Activated naive CD8-positive, alpha-beta T cell (primary cell): ENCODE results near the gene DNM3.

Experiments
- H3K27ac Mint-ChIP-seq: one replicate; pipeline ENCODE4 v1.8.0; 2021; ENCODE audit warnings: mixed read lengths
- H3K27me3 Mint-ChIP-seq: one replicate; pipeline ENCODE4 v1.8.0; 2021; ENCODE audit warnings: mixed read lengths
- H3K36me3 Mint-ChIP-seq: one replicate; pipeline ENCODE4 v1.8.0; 2021; ENCODE audit warnings: mixed read lengths
- H3K4me1 Mint-ChIP-seq: one replicate; pipeline ENCODE4 v1.8.0; 2021; ENCODE audit warnings: low read depth, mixed read lengths
- H3K4me3 Mint-ChIP-seq: one replicate; pipeline ENCODE4 v1.8.0; 2021; ENCODE audit warnings: mild to moderate bottlenecking, mixed read lengths
- H3K9me3 Mint-ChIP-seq: one replicate; pipeline ENCODE4 v1.8.0; 2021; ENCODE audit warnings: low read depth, mixed read lengths

Gene DNM3

DNA sequence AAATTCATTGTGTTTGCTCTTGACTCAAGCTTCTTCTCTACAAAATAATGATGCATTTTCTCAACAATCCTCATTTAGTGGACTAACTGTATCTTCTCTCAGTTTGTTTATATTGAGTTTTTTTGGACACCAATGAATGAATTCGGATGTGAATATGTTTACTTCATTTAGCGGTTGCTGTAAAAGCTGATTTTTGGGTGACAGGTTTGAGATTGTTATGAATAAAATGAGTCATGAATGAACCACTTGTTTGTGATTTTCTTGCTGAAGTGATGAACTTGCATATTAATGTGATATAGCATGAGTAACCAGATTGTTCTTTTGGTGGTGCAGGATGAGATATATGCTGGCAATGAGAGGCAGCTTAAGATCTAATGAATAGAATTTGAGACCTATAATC, 3.1 kb downstream of the DNM3 start:
- no peaks in the 10 kb centered on the region for H3K36me3 Mint-ChIP-seq
- peaks cover 16% of the 10 kb centered on the region for H3K4me1 Mint-ChIP-seq
- H3K9me3 Mint-ChIP-seq: no peaks in the 10 kb centered on the region
- H3K27me3 Mint-ChIP-seq: peaks cover 11% of the 10 kb centered on the region
- no peak overlapping the region for H3K27ac Mint-ChIP-seq
- no peak overlapping the region for H3K4me3 Mint-ChIP-seq

DNA sequence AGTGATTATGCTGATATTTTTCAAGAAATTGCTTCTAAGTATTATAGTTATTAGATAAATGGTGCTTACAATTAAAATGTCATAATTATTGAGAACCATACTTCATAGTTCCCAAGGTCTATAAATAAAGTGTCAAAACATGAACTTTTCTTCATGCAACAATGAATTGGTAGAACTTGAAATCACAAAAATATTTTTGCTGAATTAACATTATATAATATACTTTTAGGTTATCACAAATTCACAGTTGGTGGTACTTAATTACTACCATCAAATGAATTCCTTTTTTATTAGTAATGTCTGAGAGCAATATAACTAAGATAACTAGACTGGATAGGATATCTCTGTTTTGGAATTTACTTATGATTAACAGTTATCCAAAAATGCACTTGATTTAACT, 4.7 kb downstream of the DNM3 start:
- peaks cover 11% of the 10 kb centered on the region for H3K4me1 Mint-ChIP-seq
- H3K27ac Mint-ChIP-seq: no peak overlapping the region
- no peak overlapping the region for H3K4me3 Mint-ChIP-seq
- H3K9me3 Mint-ChIP-seq: no peaks in the 10 kb centered on the region
- peaks cover 15% of the 10 kb centered on the region for H3K27me3 Mint-ChIP-seq
- no peaks in the 10 kb centered on the region for H3K36me3 Mint-ChIP-seq

DNA sequence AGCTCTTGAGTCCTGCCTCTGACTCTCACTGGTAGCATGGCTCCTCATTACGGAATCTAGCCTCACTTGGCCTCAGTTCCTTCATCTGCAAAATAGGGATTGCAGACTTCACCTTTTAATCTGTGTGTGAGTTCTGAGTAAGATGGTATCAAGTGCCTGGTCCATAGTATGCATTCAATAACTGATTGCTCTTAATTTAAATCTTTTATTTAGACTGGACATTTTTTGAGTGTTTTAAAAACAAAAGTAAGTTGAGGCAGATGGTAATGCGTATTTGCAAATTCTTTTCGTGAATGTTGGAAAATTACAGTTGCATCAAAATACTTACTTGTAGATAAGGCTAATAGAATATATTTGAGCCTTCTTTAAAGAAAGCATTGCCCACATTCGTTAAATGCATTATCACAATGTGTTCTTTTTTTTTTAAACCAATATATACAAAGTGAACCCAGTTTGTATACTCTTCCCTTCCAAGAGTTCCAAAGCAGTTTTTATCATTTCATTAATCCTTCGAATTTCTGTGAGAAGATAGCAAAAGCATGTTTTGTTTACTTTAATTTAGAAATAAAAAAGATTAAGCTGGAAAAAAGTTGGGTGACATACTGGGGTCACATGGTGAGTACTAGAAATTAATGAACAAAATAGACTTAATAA, 8.1 kb downstream of the DNM3 start:
- Mint-ChIP-seq H3K9me3 (no peaks in the 10 kb centered on the region), H3K36me3 (peaks cover 4% of the 10 kb centered on the region), H3K4me1 (no peaks in the 10 kb centered on the region), H3K4me3 (no peak overlapping the region), H3K27ac (no peak overlapping the region), H3K27me3 (peaks cover 6% of the 10 kb centered on the region)

DNA sequence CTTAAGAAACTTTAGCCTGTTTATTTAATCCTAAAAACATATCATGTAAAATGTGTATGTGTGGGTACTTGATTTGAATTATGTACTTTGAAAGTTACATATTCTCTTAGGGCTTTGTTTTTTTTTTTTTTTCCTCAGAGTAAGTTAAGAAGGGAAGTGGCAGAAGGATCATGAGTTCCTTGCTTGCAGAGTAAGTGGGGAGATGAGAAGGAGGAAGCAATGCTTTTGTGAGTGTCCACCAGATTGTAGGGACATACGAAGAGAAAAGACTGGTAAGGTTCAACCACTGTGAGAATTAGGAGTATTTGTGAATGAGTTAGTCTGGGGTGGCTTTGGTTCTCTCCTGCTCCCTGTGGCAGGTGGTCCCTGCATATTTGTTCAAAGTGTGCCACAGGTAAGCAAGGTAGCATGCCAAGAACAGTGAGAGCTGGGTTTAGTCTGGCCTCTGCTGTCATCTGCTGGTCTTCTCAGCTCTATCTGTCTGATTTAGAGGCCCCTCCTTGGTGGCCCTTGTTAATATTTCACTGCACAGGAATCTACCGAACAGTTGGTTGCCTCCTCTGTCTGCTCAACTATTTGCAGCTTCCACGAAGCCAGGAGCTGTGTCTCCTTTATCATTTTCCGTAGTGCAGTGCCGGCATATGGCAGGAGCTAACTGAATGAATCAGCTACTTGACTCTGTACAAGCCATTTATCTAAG, 9.5 kb downstream of the DNM3 start:
- Mint-ChIP-seq H3K36me3 (peaks cover 11% of the 10 kb centered on the region), H3K9me3 (no peaks in the 10 kb centered on the region), H3K27ac (no peak overlapping the region), H3K4me3 (no peak overlapping the region), H3K27me3 (peaks cover 8% of the 10 kb centered on the region), H3K4me1 (no peaks in the 10 kb centered on the region)

DNA sequence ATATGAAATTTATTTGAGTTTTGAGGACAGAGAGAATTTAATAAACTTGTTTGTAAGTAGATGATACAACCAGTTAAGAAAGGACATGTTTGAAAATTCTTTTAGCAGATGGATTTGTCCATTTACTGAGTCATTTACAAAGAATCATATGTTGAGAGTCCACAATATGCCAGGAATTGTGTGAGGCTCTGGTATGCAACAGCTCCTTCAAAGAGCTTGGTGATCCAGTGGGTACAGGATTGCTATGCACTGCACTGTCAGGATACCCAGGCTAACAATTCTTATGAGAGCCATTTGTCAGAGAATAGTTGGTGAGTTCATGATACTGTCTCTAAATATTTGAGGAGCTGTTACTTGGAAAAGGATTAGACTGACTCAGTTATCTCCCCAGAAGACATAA, 11.0 kb downstream of the DNM3 start:
- H3K4me1 Mint-ChIP-seq: no peaks in the 10 kb centered on the region
- peaks cover 8% of the 10 kb centered on the region for H3K27me3 Mint-ChIP-seq
- H3K4me3 Mint-ChIP-seq: no peak overlapping the region
- no peak overlapping the region for H3K27ac Mint-ChIP-seq
- H3K9me3 Mint-ChIP-seq: no peaks in the 10 kb centered on the region
- peaks cover 19% of the 10 kb centered on the region for H3K36me3 Mint-ChIP-seq

DNA sequence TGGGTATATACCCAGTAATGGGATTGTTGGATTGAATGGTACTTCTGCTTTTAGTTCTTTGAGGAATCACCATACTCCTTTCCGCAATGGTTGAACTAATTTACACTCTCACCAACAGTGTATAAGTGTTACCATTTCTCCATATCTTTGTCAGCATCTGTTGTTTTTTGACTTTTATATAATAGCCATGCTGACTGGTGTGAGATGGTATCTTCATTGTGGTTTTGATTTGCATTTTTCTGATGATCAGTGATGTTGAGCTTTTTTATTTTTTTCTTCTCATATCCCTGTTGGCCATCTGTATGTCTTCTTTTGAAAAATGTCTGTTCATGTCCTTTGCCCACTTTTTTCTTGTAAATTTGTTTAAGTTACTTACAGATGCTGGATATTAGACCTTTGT, 14.1 kb downstream of the DNM3 start:
- Mint-ChIP-seq H3K27me3 (peaks cover 6% of the 10 kb centered on the region), H3K36me3 (peaks cover 37% of the 10 kb centered on the region), H3K27ac (no peak overlapping the region), H3K4me3 (no peak overlapping the region), H3K9me3 (no peaks in the 10 kb centered on the region), H3K4me1 (no peaks in the 10 kb centered on the region)

DNA sequence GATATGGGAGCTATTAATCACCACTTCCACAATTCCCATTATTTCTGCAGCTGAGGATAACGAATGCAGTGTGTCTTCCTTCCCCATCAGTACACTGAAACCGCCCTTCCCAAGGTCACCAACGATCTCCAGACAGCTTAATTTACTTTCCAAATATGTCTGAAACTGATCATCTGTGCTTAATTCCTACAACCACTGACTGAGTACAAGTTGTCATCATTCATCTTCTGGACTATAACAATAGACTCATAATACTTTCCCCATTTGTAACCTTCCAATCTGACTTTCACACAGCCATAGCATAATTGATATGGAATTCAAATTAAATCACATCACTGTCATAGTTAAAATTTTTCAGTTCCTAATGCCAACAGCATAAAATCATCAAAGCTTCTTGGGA, 17.4 kb downstream of the DNM3 start:
- Mint-ChIP-seq H3K36me3 (peaks cover 40% of the 10 kb centered on the region), H3K9me3 (no peaks in the 10 kb centered on the region), H3K27me3 (peaks cover 5% of the 10 kb centered on the region), H3K4me1 (no peaks in the 10 kb centered on the region), H3K4me3 (no peak overlapping the region), H3K27ac (no peak overlapping the region)

DNA sequence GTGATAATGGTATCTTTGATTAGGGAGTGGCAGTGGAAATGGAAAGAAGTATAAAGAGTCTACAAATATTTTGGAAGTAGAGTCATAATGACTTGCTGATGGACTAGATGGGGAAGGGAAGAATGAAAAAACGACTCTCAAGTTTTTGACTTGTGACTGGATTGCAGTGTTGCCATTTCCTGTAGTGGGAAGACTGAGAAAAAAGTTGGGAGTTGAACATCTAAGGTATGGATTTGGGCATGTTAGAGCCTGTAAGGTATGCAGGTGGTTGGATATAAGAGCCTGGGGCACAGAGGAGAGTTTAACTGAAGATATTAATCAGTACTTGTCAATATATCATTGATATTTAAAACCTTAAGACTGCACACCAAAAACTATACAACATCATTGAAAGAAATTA, 19.4 kb downstream of the DNM3 start:
- H3K9me3 Mint-ChIP-seq: no peaks in the 10 kb centered on the region

DNA sequence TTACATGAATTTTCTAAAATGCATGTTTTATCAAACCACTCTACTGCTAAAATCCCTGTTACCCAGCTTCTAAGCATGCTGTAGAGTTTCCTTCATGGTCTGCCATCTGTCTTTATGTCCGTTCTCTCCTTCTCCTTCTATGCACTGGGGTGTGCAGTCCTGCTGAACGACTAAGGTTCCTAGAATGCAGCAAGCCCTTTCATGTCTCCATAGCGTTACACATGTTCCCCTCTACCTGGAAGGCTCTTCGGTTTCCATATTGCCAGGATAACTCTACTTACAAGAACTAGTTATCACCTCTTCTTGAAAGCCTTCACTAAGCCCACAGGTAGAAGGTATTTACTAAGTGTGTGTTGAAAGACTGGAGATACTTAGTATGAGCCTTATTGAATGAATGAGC, 22.2 kb downstream of the DNM3 start:
- H3K36me3 Mint-ChIP-seq: peaks cover 15% of the 10 kb centered on the region
- H3K9me3 Mint-ChIP-seq: no peaks in the 10 kb centered on the region
- H3K27me3 Mint-ChIP-seq: peaks cover 1% of the 10 kb centered on the region
- no peak overlapping the region for H3K27ac Mint-ChIP-seq
- no peak overlapping the region for H3K4me3 Mint-ChIP-seq
- H3K4me1 Mint-ChIP-seq: no peaks in the 10 kb centered on the region

More for the DNA sequence above, 19.4 kb downstream of the DNM3 start:
- Mint-ChIP-seq H3K4me3 (no peak overlapping the region), H3K27me3 (peaks cover 1% of the 10 kb centered on the region), H3K4me1 (no peaks in the 10 kb centered on the region), H3K27ac (no peak overlapping the region), H3K36me3 (peaks cover 32% of the 10 kb centered on the region)

DNA sequence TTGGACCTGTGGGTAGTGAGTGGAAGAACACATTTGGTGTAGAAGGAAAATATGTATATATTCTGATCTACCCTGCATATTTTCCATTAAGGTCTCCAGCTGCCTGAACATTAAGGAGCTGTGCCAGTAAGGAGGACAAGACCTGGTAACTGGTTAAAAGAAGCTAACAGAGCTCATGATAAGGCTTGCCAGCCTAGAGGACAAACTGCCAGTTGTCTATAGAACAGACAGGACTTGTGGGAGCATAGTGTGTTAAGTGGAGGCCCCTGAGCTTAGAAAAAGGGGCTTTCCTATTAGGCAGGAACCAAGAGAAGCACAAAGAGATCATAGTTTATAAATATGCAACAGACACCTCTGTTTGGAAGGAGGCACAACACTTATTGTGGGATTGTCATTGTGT, 23.0 kb downstream of the DNM3 start:
- Mint-ChIP-seq H3K4me1 (no peaks in the 10 kb centered on the region), H3K27ac (no peak overlapping the region), H3K9me3 (no peaks in the 10 kb centered on the region), H3K27me3 (peaks cover 1% of the 10 kb centered on the region), H3K36me3 (peaks cover 8% of the 10 kb centered on the region), H3K4me3 (no peak overlapping the region)

DNA sequence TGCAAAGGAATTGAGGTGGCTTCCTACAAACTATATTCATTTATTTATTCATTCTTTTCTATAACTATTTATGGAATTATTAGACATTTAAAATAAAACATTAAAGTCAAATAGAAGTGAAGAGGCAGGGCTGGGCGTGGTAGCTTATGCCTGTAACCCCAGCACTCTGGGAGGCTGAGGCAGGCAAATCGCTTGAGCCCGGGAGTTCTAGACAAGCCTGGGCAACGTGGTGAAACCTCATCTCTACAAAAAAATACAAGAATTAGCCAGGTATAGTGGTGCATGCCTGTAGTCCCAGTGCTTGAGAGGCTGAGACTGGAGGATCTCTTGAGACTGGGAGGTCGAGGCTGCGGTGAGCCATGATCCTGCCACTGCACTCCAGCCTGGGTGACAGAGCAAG, 23.8 kb downstream of the DNM3 start:
- H3K27ac Mint-ChIP-seq: no peak overlapping the region
- no peak overlapping the region for H3K4me3 Mint-ChIP-seq
- H3K4me1 Mint-ChIP-seq: no peaks in the 10 kb centered on the region
- H3K9me3 Mint-ChIP-seq: no peaks in the 10 kb centered on the region
- peaks cover 6% of the 10 kb centered on the region for H3K36me3 Mint-ChIP-seq
- peaks cover 1% of the 10 kb centered on the region for H3K27me3 Mint-ChIP-seq

DNA sequence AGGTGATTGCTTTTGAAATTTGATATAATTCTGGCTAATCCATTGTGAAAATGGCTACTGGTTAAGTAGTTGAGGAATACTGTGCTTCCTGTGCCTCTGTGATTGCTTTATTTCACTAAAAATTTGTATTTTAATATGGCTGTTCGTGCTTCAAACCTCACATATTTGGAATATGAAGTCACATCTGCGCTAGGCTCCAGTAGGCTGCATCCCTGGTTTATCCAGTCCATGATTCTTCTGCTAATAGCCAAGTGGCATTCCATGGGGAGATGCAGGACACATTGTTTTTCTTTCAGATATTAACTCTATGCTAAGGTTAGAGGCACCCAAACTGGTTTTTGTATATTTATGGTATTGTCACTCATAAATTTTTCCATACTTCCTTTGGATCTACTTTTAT, 25.9 kb downstream of the DNM3 start:
- Mint-ChIP-seq H3K36me3 (no peaks in the 10 kb centered on the region), H3K4me1 (no peaks in the 10 kb centered on the region), H3K4me3 (no peak overlapping the region), H3K27ac (no peak overlapping the region), H3K9me3 (no peaks in the 10 kb centered on the region), H3K27me3 (no peaks in the 10 kb centered on the region)

DNA sequence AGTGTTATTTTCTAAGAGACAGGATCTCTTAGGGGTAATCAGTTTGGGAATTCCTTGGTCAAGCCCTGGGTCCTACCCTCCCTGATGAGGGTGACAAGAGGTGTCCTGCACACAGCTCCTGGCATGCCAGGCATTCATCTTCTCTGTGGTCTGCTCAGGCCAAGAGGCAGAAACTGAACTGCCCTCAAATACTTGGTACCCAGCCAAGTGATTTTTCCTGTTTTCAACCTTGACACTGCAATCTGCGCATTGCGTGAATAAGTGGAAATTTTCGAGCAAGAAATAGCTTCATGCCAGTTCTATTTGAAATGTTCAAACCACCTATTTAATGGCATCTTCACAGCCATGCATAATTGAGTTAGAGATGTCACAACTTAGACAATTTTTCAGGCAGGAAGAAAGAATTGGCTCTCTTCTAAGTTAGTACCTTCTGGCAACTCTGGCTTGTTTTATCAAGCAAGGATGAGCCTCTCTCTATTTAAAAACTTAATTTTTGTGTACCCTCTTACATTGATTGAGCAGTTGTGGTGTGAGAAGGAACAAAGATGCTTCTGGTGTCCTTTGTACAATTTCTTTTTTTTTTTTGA, 27.0 kb downstream of the DNM3 start:
- no peaks in the 10 kb centered on the region for H3K9me3 Mint-ChIP-seq
- H3K27ac Mint-ChIP-seq: no peak overlapping the region
- no peaks in the 10 kb centered on the region for H3K36me3 Mint-ChIP-seq
- no peaks in the 10 kb centered on the region for H3K27me3 Mint-ChIP-seq
- H3K4me1 Mint-ChIP-seq: no peaks in the 10 kb centered on the region
- H3K4me3 Mint-ChIP-seq: no peak overlapping the region

DNA sequence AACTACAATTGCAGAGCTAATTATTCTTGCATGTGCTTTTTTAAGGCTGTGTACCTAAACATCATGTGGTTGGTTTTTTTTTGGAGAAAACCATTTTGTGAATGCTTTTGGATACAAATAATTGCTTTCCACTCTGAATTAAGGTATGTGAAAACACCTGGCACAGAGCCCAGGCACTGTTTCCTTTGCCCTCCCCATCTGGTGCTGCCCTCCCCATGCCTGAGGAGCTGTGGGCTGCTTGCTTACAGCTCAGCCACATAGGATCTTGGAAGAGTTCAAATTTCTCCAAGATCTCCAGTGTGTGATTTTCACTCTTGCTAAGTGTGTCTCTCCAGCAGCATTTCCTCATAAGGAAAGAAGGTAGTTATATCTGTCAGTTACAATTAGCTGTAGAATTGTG, 27.8 kb downstream of the DNM3 start:
- Mint-ChIP-seq H3K9me3 (no peaks in the 10 kb centered on the region), H3K27me3 (no peaks in the 10 kb centered on the region), H3K4me3 (no peak overlapping the region), H3K27ac (no peak overlapping the region), H3K4me1 (no peaks in the 10 kb centered on the region), H3K36me3 (no peaks in the 10 kb centered on the region)

DNA sequence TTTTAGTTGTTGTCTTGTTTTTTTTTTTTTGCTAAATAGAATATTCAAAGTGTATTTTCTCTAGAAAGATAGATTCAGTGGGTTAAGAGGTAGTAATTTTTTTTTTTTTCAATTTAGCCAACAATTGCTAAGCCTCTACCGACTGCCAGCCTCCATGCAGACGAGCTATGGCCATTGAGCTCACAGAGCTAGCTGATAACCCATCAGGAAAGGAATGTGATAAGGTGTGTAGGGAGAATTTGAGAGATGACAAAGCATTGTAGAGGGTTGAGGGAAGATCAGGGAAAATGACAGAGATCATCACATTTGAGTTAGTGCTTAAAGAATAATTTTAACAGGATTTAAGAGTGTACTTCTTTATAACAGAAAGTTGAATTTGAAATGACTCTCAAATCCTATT, 30.6 kb downstream of the DNM3 start:
- Mint-ChIP-seq H3K36me3 (peaks cover 3% of the 10 kb centered on the region), H3K27ac (no peak overlapping the region), H3K4me3 (no peak overlapping the region), H3K4me1 (no peaks in the 10 kb centered on the region), H3K27me3 (no peaks in the 10 kb centered on the region), H3K9me3 (no peaks in the 10 kb centered on the region)

DNA sequence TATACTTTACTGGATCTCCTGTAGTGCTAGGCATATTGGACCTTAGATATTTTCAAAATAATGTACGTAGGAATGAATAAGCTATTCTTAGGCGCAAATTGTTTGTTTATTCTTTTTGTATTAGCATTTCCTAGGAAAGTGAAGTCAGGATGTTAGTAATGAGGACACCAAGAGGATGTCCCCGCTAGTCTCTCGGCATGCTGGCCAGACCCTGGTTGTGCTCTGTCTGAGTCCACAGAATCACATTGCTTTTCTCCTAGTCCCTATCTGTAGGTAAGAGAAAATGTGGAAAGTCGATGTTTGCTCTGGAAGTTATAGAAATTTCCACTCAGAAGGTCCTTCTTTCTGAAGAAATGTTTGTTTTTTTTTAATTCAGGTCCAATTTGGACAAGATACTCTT, 31.1 kb downstream of the DNM3 start:
- Mint-ChIP-seq H3K4me3 (no peak overlapping the region), H3K4me1 (no peaks in the 10 kb centered on the region), H3K9me3 (no peaks in the 10 kb centered on the region), H3K36me3 (peaks cover 3% of the 10 kb centered on the region), H3K27ac (no peak overlapping the region), H3K27me3 (no peaks in the 10 kb centered on the region)
